GM23338 (cell line): ENCODE data around the gene RAPGEF4.

ENCODE experiments used
- CREB1 ChIP-seq: fragments of 250-450 bp; sonication (Bioruptor Pico); IDR thresholded peaks from 2 replicates; pipeline ENCODE4 v1.5.0; 2020; ENCODE audit warnings: low read depth, mild to moderate bottlenecking, moderate library complexity
- CTCF ChIP-seq, 2 experiments: fragments of 200-600 bp in 1 of 2; sonication (generic) in 1 of 2; conservative IDR thresholded peaks; 2 replicates each; pipeline versions ENCODE4 v1.5.1 to v1.6.1; 2016 to 2017; ENCODE audit warnings: antibody characterized with exemption in 2 of 2, low read depth in 2 of 2, mild to moderate bottlenecking in 2 of 2, moderate library complexity in 1 of 2
- ETS1 ChIP-seq: IDR thresholded peaks from 2 replicates; pipeline ENCODE4 v1.6.1; 2016; ENCODE audit warnings: antibody characterized with exemption
- EZH2 ChIP-seq: fragments of 200-600 bp; sonication (generic); IDR thresholded peaks from one replicate; pipeline ENCODE4 v1.8.0; 2017; ENCODE audit warnings: antibody characterized with exemption, mild to moderate bottlenecking, low read depth; ENCODE audit not compliant: unreplicated experiment
- EZH2phosphoT487 ChIP-seq: fragments of 200-600 bp; sonication (generic); IDR thresholded peaks from one replicate; pipeline ENCODE4 v1.8.1; 2018; ENCODE audit warnings: antibody characterized with exemption; ENCODE audit not compliant: unreplicated experiment
- POLR2AphosphoS5 ChIP-seq: IDR thresholded peaks from 2 replicates; pipeline ENCODE4 v1.6.1; 2016; ENCODE audit warnings: antibody characterized with exemption, low read depth
- REST ChIP-seq: IDR thresholded peaks from one replicate; pipeline ENCODE4 v1.6.1; 2018; ENCODE audit warnings: antibody characterized with exemption; ENCODE audit not compliant: unreplicated experiment

DNA sequence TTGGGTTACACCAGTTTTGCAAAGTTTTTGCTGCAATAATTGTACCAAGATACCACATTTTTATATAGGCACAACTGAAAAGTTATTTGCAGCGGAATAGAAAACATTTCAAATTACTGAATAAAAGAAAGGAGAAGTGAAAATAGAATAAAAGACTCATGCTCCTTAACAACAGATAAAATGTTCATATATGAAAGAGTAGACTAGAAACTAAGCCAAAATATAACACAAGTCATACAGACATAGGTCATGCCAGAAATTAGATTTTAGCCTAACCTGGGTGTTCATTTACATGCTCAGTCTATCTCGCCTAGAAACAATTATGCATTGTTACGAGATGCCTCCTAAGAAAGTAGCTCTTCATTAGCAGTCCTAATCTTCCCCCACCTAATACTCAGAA is 323.6 kb downstream of the RAPGEF4 start:
- TF ChIP-seq CTCF (conservative IDR thresholded peaks at IDR 0.05; ENCODE audit: low read depth in 2 of 2) (no peak), CREB1 (no peak), POLR2AphosphoS5 (no peak), REST (no peak), ETS1 (no peak), EZH2phosphoT487 (no peak), EZH2 (no peak)
